Caki2 (cell line): Measurements from ENCODE around the gene IL31. TPM values are rescaled to one million over a fixed set of nuclear protein-coding genes. Genes with fewer than 3 reads are reported as not detected.

Source experiments
- DNase-seq: peaks from one replicate; pipeline ENCODE4 v3.0.0-alpha.2; 2015; ENCODE audit warnings: low read depth
- in situ Hi-C: cut with HindIII; loops from 2 replicates; pipeline ENCODE4 v1.10.0; 2016; ENCODE audit warnings: low sequenced_read_pairs, low pct_unique_long_range_greater_than_20kb, mixed read lengths
- total RNA-seq: library from RNA; depleted of rRNA; stranded (reverse); fragments of >200 nt; shearing (Covaris generic); gene quantifications from 2 replicates; pipeline ENCODE4 v1.2.3, GENCODE V29; 2014; ENCODE audit warnings: low replicate concordance

Gene IL31
- total RNA-seq, 1 experiment from 2014 or later = not detected

DNA sequence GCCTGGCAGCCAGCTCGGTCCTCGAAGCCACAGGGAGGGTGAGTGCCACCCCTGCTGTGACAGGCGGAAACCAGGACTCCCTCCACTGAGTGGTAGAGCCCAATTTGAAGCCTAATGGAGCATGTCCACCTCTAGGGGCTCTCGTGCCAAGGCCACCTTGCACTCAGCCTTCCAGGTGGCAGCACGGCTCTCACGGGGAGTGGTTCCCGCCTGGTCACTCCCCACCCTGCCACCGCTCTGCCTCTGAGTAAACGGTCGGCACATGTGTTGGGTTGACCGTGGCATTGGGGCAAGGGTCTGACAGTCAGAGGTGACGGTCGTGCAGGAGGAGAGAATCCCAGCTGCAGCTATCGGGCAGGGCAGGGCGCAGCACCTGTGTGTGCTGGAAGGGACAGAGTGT is 34.8 kb downstream of the IL31 start:
- in situ Hi-C loops = no loop called here
- no peak for DNase-seq

DNA sequence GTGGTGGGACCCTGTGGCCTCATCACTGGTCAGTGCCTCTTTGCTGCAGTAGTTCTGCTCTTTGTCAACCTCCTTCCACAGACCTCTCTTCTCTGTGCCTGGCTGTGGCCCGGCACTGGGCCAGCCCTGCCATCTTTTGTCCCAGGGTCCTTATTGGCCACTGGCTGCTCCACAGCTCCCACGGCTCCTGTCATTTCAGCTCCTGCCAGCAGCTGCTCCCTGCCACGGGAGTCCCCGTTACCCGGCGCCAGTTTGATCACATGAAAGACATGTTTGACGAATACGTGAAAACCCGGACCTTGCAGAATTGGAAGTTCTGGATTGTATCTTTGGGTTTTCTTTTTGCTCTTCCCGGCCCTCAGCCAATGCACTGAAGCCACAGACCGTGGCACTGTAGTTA is 35.4 kb downstream of the IL31 start:
- in situ Hi-C loops = no loop called here
- DNase-seq = no peak

DNA sequence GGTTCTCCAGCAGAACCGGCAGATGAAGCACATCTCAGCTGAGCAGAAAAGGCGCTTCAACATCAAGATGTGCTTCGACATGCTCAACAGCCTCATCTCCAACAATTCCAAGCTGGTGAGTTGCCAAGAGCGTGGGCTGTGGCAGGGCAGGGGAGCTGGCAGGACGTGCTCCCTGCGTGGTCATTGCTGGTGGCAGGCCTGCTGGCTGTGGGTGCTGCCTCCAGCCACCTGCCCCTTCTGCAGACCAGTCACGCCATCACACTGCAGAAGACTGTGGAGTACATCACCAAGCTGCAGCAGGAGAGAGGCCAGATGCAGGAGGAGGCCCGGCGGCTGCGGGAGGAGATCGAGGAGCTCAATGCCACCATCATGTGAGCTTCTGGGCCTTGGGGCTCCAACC is 35.8 kb downstream of the IL31 start:
- in situ Hi-C loops = no loop called here
- no peak for DNase-seq

DNA sequence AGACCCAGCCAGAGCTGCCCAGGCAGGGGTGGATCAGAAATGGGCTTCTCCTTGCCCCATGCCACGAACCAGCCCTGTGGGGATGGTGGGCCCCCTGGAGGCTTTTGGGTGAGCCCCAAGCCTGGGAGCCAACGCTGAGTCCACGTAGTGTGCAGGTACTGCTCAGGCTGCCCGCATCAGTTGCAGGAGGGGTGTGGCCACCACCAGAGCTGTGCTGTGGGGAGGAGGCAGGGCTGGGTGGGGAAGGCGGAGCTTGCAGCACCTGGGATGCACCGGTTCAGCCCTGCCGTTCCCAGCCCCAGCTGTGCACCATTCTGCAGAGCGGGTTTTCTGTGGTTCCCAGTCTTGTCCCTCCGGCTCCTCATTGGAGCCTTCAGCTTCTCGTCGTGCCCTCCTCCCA is 36.3 kb downstream of the IL31 start:
- DNase-seq = no peak
- in situ Hi-C loops = no loop called here

- DNase-seq = no peak
- in situ Hi-C loops = no loop called here
Measured at GRCh38 chr12:122137229-122137628, 36.8 kb downstream of the IL31 start.

- no peak for DNase-seq
- in situ Hi-C loops = no loop called here
Measured at GRCh38 chr12:122135437-122136031, 38.5 kb downstream of the IL31 start.

- DNase-seq = no peak
- in situ Hi-C loops = no loop called here
Measured at GRCh38 chr12:122133192-122133950, 40.6 kb downstream of the IL31 start.

- in situ Hi-C loops = no loop called here
- peak; percentile 63 for DNase-seq
Measured at GRCh38 chr12:122130150-122130549, 43.9 kb downstream of the IL31 start.

DNA sequence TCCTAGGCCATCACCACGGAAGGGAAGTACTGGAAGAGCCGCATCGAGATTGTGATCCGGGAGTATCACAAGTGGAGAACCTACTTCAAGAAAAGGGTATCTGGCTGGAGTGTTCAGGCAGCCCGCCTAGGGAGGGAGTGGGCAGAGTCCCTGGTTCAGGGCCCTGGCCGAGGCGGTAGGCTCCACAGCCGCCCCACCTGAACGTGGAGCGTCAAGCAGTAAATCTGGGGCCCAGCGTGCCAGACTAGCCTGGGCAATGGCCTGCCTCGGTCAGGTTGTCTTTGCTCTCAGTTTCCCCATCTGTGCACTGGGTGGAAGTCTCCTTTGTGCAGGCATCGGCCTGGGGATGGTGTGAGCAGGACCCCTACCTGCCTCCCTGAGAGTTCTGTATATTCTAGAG is 44.9 kb downstream of the IL31 start:
- in situ Hi-C loops = no loop called here
- no peak for DNase-seq

- no peak for DNase-seq
- in situ Hi-C loops = no loop called here
Measured at GRCh38 chr12:122128481-122128880, 45.5 kb downstream of the IL31 start.

DNA sequence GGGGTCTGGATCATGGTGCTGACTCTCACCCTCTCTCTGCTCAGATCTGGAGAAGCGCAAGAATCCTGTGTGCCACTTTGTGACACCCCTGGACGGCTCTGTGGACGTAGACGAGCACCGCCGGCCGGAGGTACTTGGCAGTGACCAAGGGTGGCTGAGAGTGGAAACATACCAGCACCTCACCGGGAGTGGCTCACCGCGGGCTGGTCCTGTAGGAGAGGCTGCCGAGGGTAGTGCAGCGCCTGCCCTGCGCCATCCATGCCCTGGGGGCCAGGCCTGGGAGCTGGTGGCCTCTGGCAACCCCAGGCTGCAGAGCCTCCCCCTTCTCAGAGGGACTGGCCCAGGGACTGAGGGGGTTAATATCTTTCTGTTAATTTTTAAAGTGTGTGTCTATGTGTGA is 46.2 kb downstream of the IL31 start:
- in situ Hi-C loops = no loop called here
- no peak for DNase-seq

DNA sequence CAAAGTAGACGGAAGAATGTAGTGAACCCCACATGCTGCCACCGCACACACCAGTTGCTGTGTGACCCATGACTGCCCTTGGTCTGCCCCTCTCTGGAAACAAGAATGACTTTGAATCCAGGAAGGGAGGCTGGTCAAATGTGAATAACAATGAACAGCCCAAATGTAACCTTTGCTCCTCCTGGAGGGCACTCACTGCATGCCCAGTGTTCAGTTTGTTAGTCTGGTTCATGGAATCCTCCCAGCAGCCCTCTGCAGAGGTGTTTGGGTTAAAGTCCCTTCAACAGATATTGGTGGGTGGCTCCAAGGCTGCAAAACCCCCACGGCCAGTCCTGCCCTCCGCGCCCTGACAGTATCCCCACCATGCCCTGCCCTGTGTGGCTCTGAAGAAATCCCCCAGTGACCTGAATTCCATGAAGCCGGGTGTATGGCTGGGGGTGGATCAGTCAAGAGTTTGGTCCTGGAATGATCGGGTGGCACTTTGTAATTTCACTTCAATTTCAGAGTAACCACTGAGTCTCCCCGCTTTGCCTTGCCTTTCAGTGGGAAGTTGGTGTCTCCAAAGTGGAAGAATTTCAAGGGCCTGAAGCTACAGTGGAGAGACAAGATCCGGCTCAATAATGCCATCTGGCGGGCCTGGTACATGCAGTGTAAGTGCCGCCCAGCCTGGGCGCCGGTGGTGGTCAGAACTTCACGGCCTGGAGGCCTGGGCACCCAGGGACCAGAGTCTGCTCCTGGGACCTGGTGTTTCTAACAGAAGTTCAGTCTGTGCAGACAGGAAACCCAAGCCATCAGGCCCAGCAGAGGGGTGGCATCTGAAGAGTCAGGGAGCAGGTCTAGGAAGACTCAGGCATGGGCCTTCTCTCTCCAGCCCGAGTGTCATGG is 47.1 kb downstream of the IL31 start:
- in situ Hi-C loops = no loop called here
- DNase-seq = no peak

DNA sequence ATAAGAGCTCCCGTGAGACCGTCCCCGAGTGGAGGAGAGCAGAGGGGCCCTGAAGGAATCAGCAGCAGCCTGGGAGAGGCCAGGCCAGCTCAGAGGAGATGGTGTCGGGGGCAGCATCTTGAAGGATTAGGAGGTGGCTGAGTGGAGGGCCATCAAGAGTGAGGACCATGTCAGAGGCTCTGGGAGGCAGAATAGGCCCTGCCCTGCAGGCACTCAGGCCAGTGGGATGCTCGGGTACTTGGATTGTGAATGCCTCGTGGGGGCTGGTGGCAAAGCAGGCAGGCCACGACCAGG is 47.7 kb downstream of the IL31 start:
- DNase-seq = no peak
- in situ Hi-C loops = no loop called here

DNA sequence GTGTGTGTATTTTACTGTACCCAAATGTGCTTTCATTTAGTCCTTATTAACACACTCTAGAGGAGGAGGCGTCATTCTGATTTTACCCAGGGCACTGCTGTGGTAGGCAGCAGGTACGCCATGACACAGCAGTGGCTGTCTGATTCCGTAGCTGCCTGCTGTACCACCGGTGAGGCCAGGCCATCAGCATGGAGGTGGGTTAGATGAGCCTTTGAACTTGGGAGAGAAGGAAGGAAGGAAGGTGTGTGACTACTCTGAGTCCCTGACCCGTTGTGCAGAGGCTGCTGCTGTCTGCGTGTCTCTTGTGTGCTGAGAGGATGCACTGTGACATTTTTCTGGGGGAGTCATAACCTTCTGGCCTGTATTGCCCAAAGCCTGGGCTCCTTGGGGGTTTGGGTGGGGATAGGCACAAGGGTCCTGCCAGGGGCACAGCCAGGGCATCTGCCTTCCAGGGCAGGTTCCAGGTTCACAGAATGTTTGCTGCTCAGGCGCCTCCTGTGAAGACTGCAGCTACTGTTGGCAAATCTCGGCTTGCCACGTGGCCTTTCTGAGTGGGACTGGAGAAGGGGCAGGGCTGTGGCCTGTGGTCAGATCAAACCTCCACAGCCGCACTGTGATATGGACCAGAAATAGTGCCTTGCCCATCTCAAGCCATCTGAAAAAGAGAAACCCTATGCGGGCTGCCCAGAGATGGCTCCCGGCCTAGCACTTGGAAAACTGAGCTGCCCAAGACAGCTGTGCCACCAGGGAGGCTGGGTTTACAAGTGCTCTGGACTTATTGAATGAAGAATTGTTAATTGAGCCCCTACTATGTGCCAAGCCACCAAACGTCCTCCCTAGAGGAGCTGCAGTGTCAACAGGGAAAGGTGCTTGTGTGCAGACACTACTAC is 48.3 kb downstream of the IL31 start:
- DNase-seq = no peak
- in situ Hi-C loops = no loop called here

DNA sequence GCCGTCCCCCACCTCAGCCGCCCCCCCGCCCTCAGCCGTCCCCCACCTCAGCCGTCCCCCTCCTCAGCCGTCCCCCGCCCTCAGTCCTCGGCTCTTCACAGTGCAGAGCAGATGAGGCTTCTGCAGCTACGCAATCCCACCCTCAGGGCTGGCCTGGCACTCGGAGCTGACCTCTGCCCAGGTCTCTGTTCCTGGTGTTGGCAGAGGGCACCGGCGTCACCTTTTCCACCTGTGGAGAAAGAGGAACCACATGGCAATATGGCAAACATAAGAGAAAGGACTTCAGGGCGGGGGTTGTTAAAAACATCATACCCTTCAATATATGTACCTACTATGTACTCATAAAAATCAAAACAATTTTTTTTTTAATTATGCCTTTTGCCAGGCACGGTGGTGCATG is 49.7 kb downstream of the IL31 start:
- DNase-seq = no peak
- in situ Hi-C loops = no loop called here

GRCh38 chr12:122123761-122124145 is 50.3 kb downstream of the IL31 start:
- in situ Hi-C loops = no loop called here
- DNase-seq = no peak

DNA sequence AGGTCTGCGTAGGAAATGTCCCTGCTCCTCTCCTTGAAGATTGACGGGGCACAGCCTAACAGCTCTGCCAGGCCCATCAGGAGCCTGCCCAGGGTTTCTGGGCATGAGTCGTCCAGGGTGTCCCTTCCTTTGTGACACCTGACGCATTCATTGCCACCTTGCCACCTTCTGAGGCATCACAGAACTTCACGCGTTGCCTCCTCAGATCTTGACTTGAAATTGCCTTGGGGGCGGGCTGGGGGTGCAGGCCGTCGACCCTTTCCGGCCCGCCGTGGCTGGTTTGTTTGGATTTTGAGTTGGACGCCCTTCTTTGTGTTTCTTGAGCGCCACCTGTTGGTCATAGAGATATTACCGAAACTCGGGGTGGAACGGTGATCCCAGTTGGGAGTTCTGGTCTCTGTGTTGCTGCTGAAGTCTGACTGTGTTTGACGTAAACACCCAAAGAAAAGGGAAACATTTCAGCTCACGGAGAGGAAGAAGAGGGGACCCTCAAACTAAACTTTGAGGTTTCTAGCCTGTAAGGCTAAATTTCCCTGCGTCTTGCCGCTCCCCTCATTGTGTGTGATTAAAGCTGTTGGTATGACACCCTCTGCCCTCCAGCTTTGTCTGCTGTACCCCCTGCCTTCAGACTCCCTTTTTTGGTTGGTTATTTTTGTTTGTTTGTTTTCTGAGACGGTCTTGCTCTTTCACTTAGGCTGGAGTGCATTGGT is 50.8 kb downstream of the IL31 start:
- in situ Hi-C loops = no loop called here
- DNase-seq = peak; percentile 79
